Measurements from ENCODE around the gene GMEB2. TPM values are rescaled to one million over a fixed set of nuclear protein-coding genes. Genes with fewer than 3 reads are reported as not detected.

The GMEB2 gene
- 11.1 and 15.3 TPM in 2 replicates for total RNA-seq

GRCh38 chr20:63626424-63627128, at the start of gene GMEB2:
TSS of gene GMEB2 (minus strand) at chr20:63627101. CDS start at chr20:63619397, 7,704 bp downstream.

GRCh38 chr20:63657937-63658748, 31.2 kb upstream of the GMEB2 start, which contains the start of gene RTEL1:
TSS of gene RTEL1 (plus strand) at chr20:63658312. CDS start at chr20:63659403, 1,091 bp downstream.

GRCh38 chr20:63653041-63653973, 26.4 kb upstream of the GMEB2 start, which contains the start of gene STMN3:
TSS of gene STMN3 (minus strand) at chr20:63653424. CDS start at chr20:63653345, 79 bp downstream.

GRCh38 chr20:63574156-63574828, 52.6 kb downstream of the GMEB2 start, which contains the start of gene HELZ2:
TSS of gene HELZ2 (minus strand) at chr20:63574239. CDS start at chr20:63572385, 1,854 bp downstream.

GRCh38 chr20:63553933-63554290, 73.0 kb downstream of the GMEB2 start, which contains the start of gene FNDC11:
TSS of gene FNDC11 (plus strand) at chr20:63554159. CDS start at chr20:63555664, 1,505 bp downstream.

GRCh38 chr20:63547725-63548480, 79.0 kb downstream of the GMEB2 start, which contains the start of gene SRMS:
TSS of gene SRMS (minus strand) at chr20:63547749. CDS start at chr20:63547463, 286 bp downstream.

Other genes starting within 250 kb of the GMEB2 start
- not detected in 2 replicates for gene KCNQ2, start 154.4 kb downstream of the GMEB2 start, total RNA-seq
- 0.43 and 0.96 TPM in 2 replicates for gene EEF1A2, start 128.0 kb downstream of the GMEB2 start, total RNA-seq
- 66.5 and 77.1 TPM in 2 replicates for gene PPDPF, start 106.3 kb downstream of the GMEB2 start, total RNA-seq
- gene PTK6, start 89.7 kb downstream of the GMEB2 start, total RNA-seq: 31.1 and 59.7 TPM in 2 replicates
- gene SRMS, start 79.4 kb downstream of the GMEB2 start, total RNA-seq: 0.43 TPM in 1 of 2 replicates, not detected in the other
- gene FNDC11, start 72.9 kb downstream of the GMEB2 start, total RNA-seq: 0.85 and 3.1 TPM in 2 replicates
- 20.7 and 80.2 TPM in 2 replicates for gene HELZ2, start 52.9 kb downstream of the GMEB2 start, total RNA-seq
- gene STMN3, start 26.3 kb upstream of the GMEB2 start, total RNA-seq: 0.85 and 7.7 TPM in 2 replicates
- 2.8 and 5.3 TPM in 2 replicates for gene RTEL1, start 31.2 kb upstream of the GMEB2 start, total RNA-seq
- 7.5 and 254 TPM in 2 replicates for gene TNFRSF6B, start 69.6 kb upstream of the GMEB2 start, total RNA-seq
- 17.5 and 42.9 TPM in 2 replicates for gene ARFRP1, start 80.9 kb upstream of the GMEB2 start, total RNA-seq
- 13.2 and 21.2 TPM in 2 replicates for gene ZGPAT, start 80.9 kb upstream of the GMEB2 start, total RNA-seq
- 1.7 and 2.7 TPM in 2 replicates for gene LIME1, start 109.6 kb upstream of the GMEB2 start, total RNA-seq
- 26.3 and 44.1 TPM in 2 replicates for gene SLC2A4RG, start 112.7 kb upstream of the GMEB2 start, total RNA-seq
- 0.43 and 2.9 TPM in 2 replicates for gene ZBTB46, start 204.2 kb upstream of the GMEB2 start, total RNA-seq
- not detected in 2 replicates for gene ABHD16B, start 234.4 kb upstream of the GMEB2 start, total RNA-seq
- gene TPD52L2, start 238.2 kb upstream of the GMEB2 start, total RNA-seq: 130 and 165 TPM in 2 replicates